ENCODE measurements around the gene SLC2A10.

- TF ChIP-seq CTCF (conservative IDR thresholded peaks at IDR 0.05; ENCODE audit: low read length): no peak
- no peak for TF ChIP-seq EZH2phosphoT487 (IDR thresholded peaks at IDR 0.05; ENCODE audit: borderline replicate concordance)
Observed at GRCh38 chr20:46689082-46689753, 20.2 kb upstream of the SLC2A10 start, which contains the start of gene TP53RK.

Measured in Loucy (cell line).